Measurements from ENCODE around the gene GABPB2. TPM values are rescaled to one million over a fixed set of nuclear protein-coding genes. Genes with fewer than 3 reads are reported as not detected.
A peak's percentile ranks its signal among the peaks of the same experiment; 100 is the strongest.

The GABPB2 gene
- polyA plus RNA-seq, 2 donors = 4.2 to 6.3 TPM

- 3% methylated on average over 15 of the region's 15 CpGs for WGBS, 2 donors
- no peaks in the 10 kb centered on the region for H3K27me3 ChIP-seq (ENCODE audit: control insufficient read depth in 1 of 2, insufficient read depth in 2 of 2, low read length in 2 of 2)
- H3K4me1 ChIP-seq (ENCODE audit: control insufficient read depth in 2 of 2, insufficient read depth in 2 of 2, low read length in 1 of 2) = peaks cover 2 to 5% of the 10 kb centered on the region in 2 donors
- H3K4me3 ChIP-seq (ENCODE audit: low read depth in 1 of 2, low read length in 2 of 2) = peak overlapping the region; percentile 65 to 87
- H3K36me3 ChIP-seq (ENCODE audit: control insufficient read depth in 2 of 2, insufficient read depth in 2 of 2, low read length in 1 of 2) = peaks cover 3 to 11% of the 10 kb centered on the region in 2 donors
- peak overlapping the region; percentile 71 to 90 for H3K27ac ChIP-seq (ENCODE audit: low read depth in 2 of 2, low read length in 1 of 2)
- peaks cover 0 to 2% of the 10 kb centered on the region in 2 donors for H3K9me3 ChIP-seq (ENCODE audit: control insufficient read depth in 2 of 2, insufficient read depth in 1 of 2, low read depth in 1 of 2, low read length in 1 of 2)
These were observed 96.0 kb downstream of the GABPB2 start for GRCh38 chr1:151166505-151166956.

GRCh38 chr1:151167116-151167515, 96.6 kb downstream of the GABPB2 start:
- H3K9me3 ChIP-seq (ENCODE audit: control insufficient read depth in 2 of 2, insufficient read depth in 1 of 2, low read depth in 1 of 2, low read length in 1 of 2) = peaks cover 0 to 2% of the 10 kb centered on the region in 2 donors
- peaks cover 3 to 8% of the 10 kb centered on the region in 2 donors for H3K36me3 ChIP-seq (ENCODE audit: control insufficient read depth in 2 of 2, insufficient read depth in 2 of 2, low read length in 1 of 2)
- peak overlapping the region in 1 of 2 donors; percentile 87 for H3K4me3 ChIP-seq (ENCODE audit: low read depth in 1 of 2, low read length in 2 of 2)
- WGBS, 2 donors = 88 to 89% methylated on average over 6 of the region's 6 CpGs
- H3K4me1 ChIP-seq (ENCODE audit: control insufficient read depth in 2 of 2, insufficient read depth in 2 of 2, low read length in 1 of 2) = peaks cover 2 to 5% of the 10 kb centered on the region in 2 donors
- H3K27ac ChIP-seq (ENCODE audit: low read depth in 2 of 2, low read length in 1 of 2) = no peak overlapping the region
- no peaks in the 10 kb centered on the region for H3K27me3 ChIP-seq (ENCODE audit: control insufficient read depth in 1 of 2, insufficient read depth in 2 of 2, low read length in 2 of 2)

- peaks cover 2 to 5% of the 10 kb centered on the region in 2 donors for H3K4me1 ChIP-seq (ENCODE audit: control insufficient read depth in 2 of 2, insufficient read depth in 2 of 2, low read length in 1 of 2)
- H3K4me3 ChIP-seq (ENCODE audit: low read depth in 1 of 2, low read length in 2 of 2) = no peak overlapping the region
- peaks cover 0 to 2% of the 10 kb centered on the region in 2 donors for H3K9me3 ChIP-seq (ENCODE audit: control insufficient read depth in 2 of 2, insufficient read depth in 1 of 2, low read depth in 1 of 2, low read length in 1 of 2)
- WGBS, 2 donors = 89 to 91% methylated on average over 5 of the region's 5 CpGs
- H3K27ac ChIP-seq (ENCODE audit: low read depth in 2 of 2, low read length in 1 of 2) = no peak overlapping the region
- H3K27me3 ChIP-seq (ENCODE audit: control insufficient read depth in 1 of 2, insufficient read depth in 2 of 2, low read length in 2 of 2) = no peaks in the 10 kb centered on the region
- H3K36me3 ChIP-seq (ENCODE audit: control insufficient read depth in 2 of 2, insufficient read depth in 2 of 2, low read length in 1 of 2) = peaks cover 3 to 19% of the 10 kb centered on the region in 2 donors
These were observed 100.6 kb downstream of the GABPB2 start for GRCh38 chr1:151171190-151171589.

Other genes with a start within 250 kb of the GABPB2 start
- 10 to 100 TPM in 1 of 2 donors, 1 to 10 TPM in 1; 9.0 to 10.5 TPM for gene ARNT, start 194.2 kb upstream of the GABPB2 start, polyA plus RNA-seq
- not detected for gene CTXND2, start 183.6 kb upstream of the GABPB2 start, polyA plus RNA-seq
- gene SETDB1, start 144.4 kb upstream of the GABPB2 start, polyA plus RNA-seq = 10 to 100 TPM; 14.4 to 17.8 TPM
- gene CERS2, start 95.9 kb upstream of the GABPB2 start, polyA plus RNA-seq = 10 to 100 TPM; 35.5 to 39.4 TPM
- gene ANXA9, start 88.5 kb upstream of the GABPB2 start, polyA plus RNA-seq = 10 to 100 TPM; 14.4 to 17.5 TPM
- gene MINDY1, start 63.9 kb upstream of the GABPB2 start, polyA plus RNA-seq = 10 to 100 TPM; 17.2 to 21.3 TPM
- gene PRUNE1, start 62.3 kb upstream of the GABPB2 start, polyA plus RNA-seq = 10 to 100 TPM in 1 of 2 donors, 1 to 10 TPM in 1; 7.2 to 10.1 TPM
- 100 to 1,000 TPM; 111 to 159 TPM for gene BNIPL, start 34.2 kb upstream of the GABPB2 start, polyA plus RNA-seq
- 1 to 10 TPM; 1.7 to 2.9 TPM for gene C1orf56, start 23.0 kb upstream of the GABPB2 start, polyA plus RNA-seq
- 10 to 100 TPM; 62.9 to 86.6 TPM for gene CDC42SE1, start 11.1 kb upstream of the GABPB2 start, polyA plus RNA-seq
- gene MLLT11, start 10.4 kb upstream of the GABPB2 start, polyA plus RNA-seq = 1 to 10 TPM in 1 of 2 donors, under 1 TPM in 1; 0.72 to 1.5 TPM
- 1 to 10 TPM; 3.3 to 7.2 TPM for gene SEMA6C, start 75.9 kb downstream of the GABPB2 start, polyA plus RNA-seq
- 1 to 10 TPM; 1.2 to 1.6 TPM for gene TNFAIP8L2, start 85.9 kb downstream of the GABPB2 start, polyA plus RNA-seq
- gene LYSMD1, start 95.1 kb downstream of the GABPB2 start, polyA plus RNA-seq = 1 to 10 TPM; 3.8 TPM
- gene SCNM1, start 95.4 kb downstream of the GABPB2 start, polyA plus RNA-seq = 10 to 100 TPM; 40.5 to 43.9 TPM
- gene TMOD4, start 105.2 kb downstream of the GABPB2 start, polyA plus RNA-seq = under 1 TPM; 0.14 to 0.22 TPM
- gene VPS72, start 119.4 kb downstream of the GABPB2 start, polyA plus RNA-seq = 10 to 100 TPM; 27.2 to 28.2 TPM
- gene PIP5K1A, start 127.8 kb downstream of the GABPB2 start, polyA plus RNA-seq = 10 to 100 TPM; 16.4 to 23.2 TPM
- gene PSMD4, start 184.0 kb downstream of the GABPB2 start, polyA plus RNA-seq = 100 to 1,000 TPM; 127 to 168 TPM
- gene ZNF687, start 211.5 kb downstream of the GABPB2 start, polyA plus RNA-seq = 10 to 100 TPM in 1 of 2 donors, 1 to 10 TPM in 1; 8.0 to 11.4 TPM